H9 (cell line): ENCODE data around the gene MLYCD. TPM values are rescaled to one million over a fixed set of nuclear protein-coding genes. Genes with fewer than 3 reads are reported as not detected.
A peak's percentile ranks its signal among the peaks of the same experiment; 100 is the strongest.

ENCODE experiments used
- DNase-seq: peaks from one replicate; pipeline ENCODE4 v3.0.0-alpha.2; 2017
- H2AFZ ChIP-seq: one replicate; pipeline ENCODE4 v1.6.1; 2013; ENCODE audit warnings: mild to moderate bottlenecking, low read length, control low read depth, moderate library complexity
- H2AK5ac ChIP-seq: 2 replicates; pipeline ENCODE4 v1.6.1; 2013; ENCODE audit warnings: low read length, control low read depth, mixed read lengths; ENCODE audit not compliant: insufficient read length
- H2BK120ac ChIP-seq: one replicate; pipeline ENCODE4 v1.6.1; 2013; ENCODE audit warnings: low read depth, mild to moderate bottlenecking, low read length, control low read depth, inconsistent platforms; ENCODE audit not compliant: poor library complexity, severe bottlenecking
- H2BK12ac ChIP-seq: 2 replicates; pipeline ENCODE4 v1.6.1; 2013; ENCODE audit warnings: low read length, control low read depth, mixed read lengths, low read depth; ENCODE audit not compliant: insufficient read length
- H2BK15ac ChIP-seq: 2 replicates; pipeline ENCODE4 v1.6.1; 2013; ENCODE audit warnings: low read depth, low read length, control low read depth
- H2BK20ac ChIP-seq: one replicate; pipeline ENCODE4 v1.6.1; 2013; ENCODE audit warnings: low read depth, mild to moderate bottlenecking, low read length, control low read depth, inconsistent platforms; ENCODE audit not compliant: poor library complexity, severe bottlenecking
- H2BK5ac ChIP-seq: 2 replicates; pipeline ENCODE4 v1.6.1; 2013; ENCODE audit warnings: low read length, control low read depth, mixed read lengths; ENCODE audit not compliant: insufficient read length
- H3K14ac ChIP-seq: 2 replicates; pipeline ENCODE4 v1.6.1; 2013; ENCODE audit warnings: low read length, control low read depth; ENCODE audit not compliant: insufficient read depth
- H3K18ac ChIP-seq: 2 replicates; pipeline ENCODE4 v1.6.1; 2013; ENCODE audit warnings: low read depth, mild to moderate bottlenecking, mixed read lengths, low read length, control low read depth; ENCODE audit not compliant: insufficient read length
- H3K23ac ChIP-seq: 2 replicates; pipeline ENCODE4 v1.6.1; 2013; ENCODE audit warnings: low read length, control low read depth, mixed read lengths, low read depth; ENCODE audit not compliant: insufficient read length
- H3K23me2 ChIP-seq: 2 replicates; pipeline ENCODE4 v1.6.1; 2013; ENCODE audit warnings: low read depth, mild to moderate bottlenecking, mixed read lengths, low read length, control low read depth; ENCODE audit not compliant: insufficient read length, poor library complexity, severe bottlenecking
- H3K27ac ChIP-seq: 2 replicates; pipeline ENCODE4 v1.5.1; 2013; ENCODE audit warnings: low read length, control low read depth, mixed read lengths, low read depth; ENCODE audit not compliant: insufficient read length
- H3K27me3 ChIP-seq: 2 replicates; pipeline ENCODE4 v1.6.1; 2013; ENCODE audit warnings: low read length, control low read depth, inconsistent platforms; ENCODE audit not compliant: insufficient read depth
- H3K4ac ChIP-seq: 2 replicates; pipeline ENCODE4 v1.6.1; 2013; ENCODE audit warnings: low read depth, mild to moderate bottlenecking, control low read depth, inconsistent platforms, low read length, moderate library complexity
- H3K4me1 ChIP-seq: 2 replicates; pipeline ENCODE4 v1.6.1; 2013; ENCODE audit warnings: low read length, control low read depth, inconsistent platforms; ENCODE audit not compliant: insufficient read depth
- H3K4me2 ChIP-seq: 2 replicates; pipeline ENCODE4 v1.6.1; 2013; ENCODE audit warnings: low read length, control low read depth, mixed read lengths; ENCODE audit not compliant: insufficient read length, insufficient read depth
- H3K56ac ChIP-seq: 2 replicates; pipeline ENCODE4 v1.6.1; 2013; ENCODE audit warnings: low read depth, mild to moderate bottlenecking, mixed read lengths, low read length, control low read depth; ENCODE audit not compliant: insufficient read length
- H3K79me1 ChIP-seq: 2 replicates; pipeline ENCODE4 v1.6.1; 2013; ENCODE audit warnings: low read depth, mild to moderate bottlenecking, moderate library complexity, low read length, control low read depth, inconsistent platforms; ENCODE audit not compliant: insufficient read depth, poor library complexity, severe bottlenecking
- H3K79me2 ChIP-seq: 2 replicates; pipeline ENCODE4 v1.6.1; 2013; ENCODE audit warnings: low read length, control low read depth, inconsistent platforms; ENCODE audit not compliant: insufficient read depth
- H3K9ac ChIP-seq: 2 replicates; pipeline ENCODE4 v1.6.1; 2013; ENCODE audit warnings: low read length, control low read depth, mixed read lengths; ENCODE audit not compliant: insufficient read length; ENCODE audit errors: extremely low read depth
- H3K9me3 ChIP-seq: one replicate; pipeline ENCODE4 v1.6.1; 2013; ENCODE audit warnings: low read depth, low read length, inconsistent platforms; ENCODE audit not compliant: control insufficient read depth
- H3T11ph ChIP-seq: one replicate; pipeline ENCODE4 v1.6.1; 2013; ENCODE audit warnings: mild to moderate bottlenecking, low read length, control low read depth, inconsistent platforms
- H4K20me1 ChIP-seq: one replicate; pipeline ENCODE4 v1.6.1; 2013; ENCODE audit not compliant: control insufficient read depth, insufficient read length, insufficient read depth
- H4K5ac ChIP-seq: 2 replicates; pipeline ENCODE4 v1.6.1; 2013; ENCODE audit warnings: low read depth, mild to moderate bottlenecking, mixed read lengths, low read length, control low read depth; ENCODE audit not compliant: insufficient read length
- H4K8ac ChIP-seq: replicated peaks from 2 replicates; pipeline ENCODE4 v1.6.1; 2013; ENCODE audit warnings: low read length, control low read depth, mixed read lengths, low read depth; ENCODE audit not compliant: insufficient read length
- H4K91ac ChIP-seq: 2 replicates; pipeline ENCODE4 v1.6.1; 2013; ENCODE audit warnings: low read depth, mild to moderate bottlenecking, moderate library complexity, mixed read lengths, low read length, control low read depth; ENCODE audit not compliant: insufficient read length
- H3K27ac Mint-ChIP-seq, 3 experiments: 2 replicates in 2 of 3; 3 replicates in 1 of 3; pipeline ENCODE4 v1.8.0; 2020 to 2021; ENCODE audit warnings: mixed read lengths in 3 of 3, mild to moderate bottlenecking in 1 of 3, moderate library complexity in 1 of 3
- H3K27me3 Mint-ChIP-seq: 2 replicates; pipeline ENCODE4 v1.8.0; 2021; ENCODE audit warnings: low read depth, mild to moderate bottlenecking, moderate library complexity, mixed read lengths
- H3K36me3 Mint-ChIP-seq, 3 experiments: 2 replicates in 2 of 3; 3 replicates in 1 of 3; pipeline ENCODE4 v1.8.0; 2020 to 2021; ENCODE audit warnings: low read depth in 3 of 3, mixed read lengths in 3 of 3; ENCODE audit not compliant: insufficient read depth in 1 of 3
- H3K4me1 Mint-ChIP-seq, 2 experiments: 2 replicates each; pipeline ENCODE4 v1.8.0; 2020; ENCODE audit warnings: mixed read lengths in 2 of 2
- H3K4me3 Mint-ChIP-seq, 2 experiments: 2 replicates in 1 of 2; 3 replicates in 1 of 2; pipeline ENCODE4 v1.8.0; 2020 to 2021; ENCODE audit warnings: mild to moderate bottlenecking in 2 of 2, mixed read lengths in 2 of 2, moderate library complexity in 1 of 2
- H3K9me3 Mint-ChIP-seq, 2 experiments: 2 replicates in 1 of 2; 3 replicates in 1 of 2; pipeline ENCODE4 v1.8.0; 2020; ENCODE audit warnings: mild to moderate bottlenecking in 2 of 2, mixed read lengths in 2 of 2, moderate library complexity in 1 of 2
- CTCF ChIP-seq: fragments of 200-600 bp; sonication (generic); conservative IDR thresholded peaks from 3 replicates; pipeline ENCODE4 v1.8.0; 2021; ENCODE audit warnings: antibody characterized with exemption, mild to moderate bottlenecking
- WGBS: extraction: QIAGEN DNeasy Blood & Tissue Kit; methylation state at CpG from one replicate; pipeline ENCODE4 v1.1.7; 2013; ENCODE audit warnings: missing lambda C conversion rate, low lambda C conversion rate, mixed read lengths; ENCODE audit not compliant: insufficient read length; ENCODE audit errors: extremely low coverage; 5-methylcytosine and 5-hydroxymethylcytosine counted together
- total RNA-seq: library from RNA; stranded (reverse); gene quantifications from 2 replicates; pipeline ENCODE4 v1.2.1, GENCODE V29; 2021

The MLYCD gene
- total RNA-seq, 1 experiment from 2014 or later, result 7.1 TPM

GRCh38 chr16:83887080-83887479 lies 11.8 kb upstream of the MLYCD start:
- Mint-ChIP-seq H3K36me3 (peaks cover 0 to 4% (median 0%) of the 10 kb centered on the region in 3 experiments; a peak in 2 of 7 replicates), H3K27me3 (no peaks in the 10 kb centered on the region), H3K4me3 (no peak overlapping the region), H3K27ac (no peak overlapping the region), H3K9me3 (peaks cover 8 to 11% of the 10 kb centered on the region in 2 experiments), H3K4me1 (peaks cover 20 to 29% of the 10 kb centered on the region in 2 experiments)
- peak; percentile 57 for TF ChIP-seq CTCF
- Histone ChIP-seq H2BK15ac (no peak overlapping the region), H3K23ac (no peak overlapping the region), H4K91ac (no peak overlapping the region), H2BK120ac (no peak overlapping the region), H3K9me3 (no peaks in the 10 kb centered on the region), H2BK5ac (no peak overlapping the region), H3K27me3 (no peaks in the 10 kb centered on the region), H3K14ac (no peak overlapping the region), H4K5ac (no peak overlapping the region), H2AK5ac (no peak overlapping the region), H3K4me2 (no peak overlapping the region), H3K56ac (no peak overlapping the region), H2AFZ (no peak overlapping the region), H3K27ac (no peak overlapping the region), H3K4ac (no peak overlapping the region), H3K18ac (no peak overlapping the region), H3K23me2 (no peaks in the 10 kb centered on the region), H3K79me1 (no peaks in the 10 kb centered on the region), H4K20me1 (no peaks in the 10 kb centered on the region), H4K8ac (no peak overlapping the region), H3K9ac (no peak overlapping the region), H3K79me2 (no peaks in the 10 kb centered on the region), H3K4me1 (no peaks in the 10 kb centered on the region), H2BK20ac (no peak overlapping the region), H3T11ph (no peak overlapping the region), H2BK12ac (no peak overlapping the region)
- DNase-seq, result no peak
- no CpG with 5 or more reads among the region's 8 CpGs for WGBS
